Activated T-cell treated with anti-CD3 and anti-CD28 coated beads, Interleukin-2, amount 50 U/mL, for 1 hour (primary cell): ENCODE results near the gene SPATA16.
"Not testable (repeated sequence)": the region's sequence is repeated elsewhere in the genome, so short reads cannot be mapped to it uniquely, and the experiment has no call there.

Source experiments
- DNase-seq: peaks from one replicate; pipeline ENCODE4 v3.0.0-alpha.2; 2020

The SPATA16 gene

DNA sequence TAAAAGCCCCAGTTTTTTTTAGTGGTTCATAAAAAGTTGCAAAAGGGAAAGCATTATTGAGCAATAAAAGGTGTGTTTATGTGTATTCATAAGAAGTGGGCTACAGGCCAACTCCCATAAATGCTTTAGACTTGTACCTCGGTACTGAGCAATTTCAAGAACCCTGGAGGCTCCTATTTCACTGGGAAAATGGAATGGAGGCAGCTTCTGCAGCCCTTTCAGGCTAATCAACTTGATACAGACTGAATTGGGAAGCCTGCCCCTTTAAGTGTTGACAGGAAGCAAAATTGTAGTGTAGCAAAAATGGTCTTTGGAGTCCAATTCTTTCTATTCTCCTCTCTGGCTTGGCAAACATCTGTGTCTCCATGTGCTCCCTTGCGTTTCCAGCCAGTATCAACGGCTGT lies 271.7 kb downstream of the SPATA16 start:
- DNase-seq, result no peak

DNA sequence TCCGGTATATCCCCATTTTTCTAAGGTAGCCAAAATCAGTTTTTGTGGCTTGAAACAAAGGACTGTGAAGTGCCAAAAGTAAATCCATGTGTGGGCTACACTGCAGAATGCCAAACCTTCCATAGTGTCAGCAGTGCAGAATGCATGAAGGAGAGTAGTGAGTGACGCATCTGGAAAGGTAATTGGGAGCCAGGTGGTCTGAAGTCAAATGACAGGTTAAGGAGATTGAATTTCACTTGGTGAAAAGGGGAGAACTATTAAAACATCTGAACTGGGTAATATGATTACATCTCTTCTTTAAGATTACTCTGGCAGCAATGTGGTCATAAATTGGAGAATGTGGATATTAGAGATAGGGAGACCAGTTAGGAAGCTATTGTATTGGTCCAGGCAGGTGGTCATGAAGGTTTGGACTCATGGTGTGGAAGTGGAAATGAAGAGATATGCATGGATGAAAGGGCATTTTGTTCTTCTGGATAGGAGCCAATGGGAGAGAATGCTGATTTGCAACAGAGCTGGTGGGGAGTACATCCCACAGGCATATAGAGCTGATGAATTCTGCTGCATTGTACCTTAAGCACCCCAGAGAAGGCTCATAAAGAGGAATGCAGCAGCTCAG lies 272.3 kb downstream of the SPATA16 start:
- no peak for DNase-seq

DNA sequence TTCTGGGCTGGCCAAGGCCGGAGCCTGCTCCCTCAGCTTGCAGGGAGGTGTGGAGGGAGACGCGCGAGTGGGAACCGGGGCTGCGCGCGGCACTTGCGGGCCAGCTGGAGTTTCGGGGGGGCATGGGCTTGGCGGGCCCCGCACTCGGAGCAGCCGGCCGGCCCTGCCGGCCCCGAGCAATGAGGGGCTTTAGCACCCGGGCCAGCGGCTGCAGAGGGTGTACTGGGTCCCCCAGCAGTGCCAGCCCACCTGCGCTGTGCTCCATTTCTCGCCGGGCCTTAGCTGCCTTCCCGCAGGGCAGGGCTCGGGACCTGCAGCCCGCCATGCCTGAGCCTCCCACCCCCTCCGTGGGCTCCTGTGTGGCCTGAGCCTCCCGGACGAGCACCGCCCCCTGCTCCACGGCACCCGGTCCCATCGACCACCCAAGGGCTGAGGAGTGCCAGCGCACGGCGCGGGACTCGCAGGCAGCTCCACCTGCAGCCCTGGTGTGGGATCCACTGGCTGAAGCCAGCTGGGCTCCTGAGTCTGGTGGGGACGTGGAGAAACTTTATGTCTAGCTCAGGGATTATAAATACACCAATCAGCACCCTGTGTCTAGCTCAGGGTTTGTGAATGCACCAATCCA lies 274.2 kb downstream of the SPATA16 start:
- not testable (repeated sequence) for DNase-seq

DNA sequence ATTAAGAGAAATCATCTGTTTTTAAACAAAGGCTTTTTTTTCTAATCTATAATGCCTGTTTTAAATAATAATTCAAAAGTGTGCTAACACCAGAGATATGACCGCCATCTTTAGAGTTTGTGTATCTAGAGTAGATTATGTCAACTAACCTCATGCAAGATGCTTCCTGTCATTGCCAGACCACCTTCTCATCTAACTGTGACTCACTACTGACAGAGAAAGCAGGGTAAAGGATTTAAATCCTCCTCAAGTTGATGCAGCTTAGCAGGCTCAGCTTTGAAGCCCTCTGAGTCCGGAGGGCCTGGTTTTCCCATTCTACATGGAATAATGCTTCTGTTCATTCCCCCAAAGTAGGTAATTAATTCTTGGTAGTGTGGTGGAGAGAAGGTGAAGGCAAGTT lies 282.0 kb downstream of the SPATA16 start:
- DNase-seq, result no peak

DNA sequence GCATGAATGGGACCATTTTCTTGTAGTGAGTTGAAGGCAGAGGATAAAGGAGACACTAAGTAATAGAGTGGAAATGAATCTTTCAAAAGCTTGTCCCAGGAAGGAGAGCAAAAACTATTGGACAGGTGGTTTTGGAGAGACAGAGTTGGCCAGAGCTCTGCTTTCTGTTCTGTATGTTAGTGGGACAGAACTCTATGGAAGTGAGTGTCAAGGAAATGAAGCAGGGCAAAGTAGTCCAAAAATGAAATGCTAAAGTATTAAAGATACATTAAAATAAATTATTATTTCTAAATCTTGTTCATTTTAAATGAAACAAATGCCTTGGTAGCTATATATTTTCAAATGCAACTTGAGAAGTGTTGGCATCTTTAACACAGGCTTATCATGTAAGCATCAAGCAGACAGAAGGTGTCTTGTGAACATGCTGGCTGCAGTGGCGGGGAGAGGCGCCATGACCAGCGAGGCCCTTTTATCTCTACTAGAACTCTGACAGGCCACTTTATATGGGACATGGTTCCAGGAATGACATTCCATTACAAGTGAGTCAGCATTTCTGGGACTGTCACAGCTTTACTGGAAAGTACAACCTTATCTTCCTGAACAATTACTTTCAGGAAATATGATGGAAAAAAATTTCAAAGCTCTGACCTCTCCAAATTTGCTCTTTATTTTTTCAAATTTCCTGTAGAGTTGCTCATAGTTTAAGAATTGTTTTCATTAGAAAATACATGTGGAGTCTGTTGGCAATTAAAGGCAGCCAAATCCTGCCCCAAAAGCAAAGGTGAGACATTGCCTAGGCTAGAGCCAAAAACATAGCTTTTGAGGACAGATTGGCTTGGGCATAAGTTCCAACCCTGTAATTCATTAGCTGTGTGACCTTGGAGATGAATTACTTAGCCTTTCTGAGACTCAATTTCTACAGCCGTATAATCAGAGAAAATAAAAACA lies 284.0 kb downstream of the SPATA16 start:
- DNase-seq, result no peak

- no peak for DNase-seq
Measured at GRCh38 chr3:172855037-172855436, 286.0 kb downstream of the SPATA16 start.

DNA sequence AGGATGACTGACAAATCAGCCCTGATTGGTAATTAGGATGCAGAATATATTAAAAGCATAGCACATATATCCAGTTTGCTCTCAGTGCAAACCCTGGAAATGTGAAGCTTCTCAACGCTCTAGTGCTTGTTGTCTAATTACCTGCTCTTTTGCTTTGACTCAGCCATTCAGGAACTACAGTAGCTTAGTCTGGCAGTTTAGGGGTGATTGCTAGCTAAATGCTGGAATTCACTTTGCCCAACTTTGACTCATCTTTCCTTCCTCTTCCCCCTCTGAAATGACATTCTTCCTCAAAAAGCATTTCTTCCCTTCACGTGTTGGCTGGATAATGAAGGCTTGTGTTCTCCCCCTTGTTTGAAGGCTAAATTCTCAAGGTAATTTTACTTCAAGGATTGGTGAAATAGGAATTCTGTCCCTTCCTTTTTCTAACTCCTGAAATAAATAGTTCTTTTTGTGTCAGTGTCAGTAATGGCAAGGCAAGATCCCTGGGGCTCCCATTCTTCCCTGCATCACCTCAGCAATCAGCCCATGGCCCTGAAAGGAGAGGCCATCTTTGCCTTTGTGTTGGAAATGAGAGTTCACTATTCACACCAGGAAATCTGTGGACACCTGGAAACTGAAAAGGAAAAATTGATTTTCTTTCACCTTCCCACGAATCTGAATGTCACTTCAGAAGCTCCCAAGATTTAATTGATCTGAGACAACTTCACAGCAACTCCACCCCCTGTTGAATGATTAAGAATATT lies 286.9 kb downstream of the SPATA16 start:
- DNase-seq, result no peak

GRCh38 chr3:172853005-172853404 lies 288.0 kb downstream of the SPATA16 start:
- no peak for DNase-seq

DNA sequence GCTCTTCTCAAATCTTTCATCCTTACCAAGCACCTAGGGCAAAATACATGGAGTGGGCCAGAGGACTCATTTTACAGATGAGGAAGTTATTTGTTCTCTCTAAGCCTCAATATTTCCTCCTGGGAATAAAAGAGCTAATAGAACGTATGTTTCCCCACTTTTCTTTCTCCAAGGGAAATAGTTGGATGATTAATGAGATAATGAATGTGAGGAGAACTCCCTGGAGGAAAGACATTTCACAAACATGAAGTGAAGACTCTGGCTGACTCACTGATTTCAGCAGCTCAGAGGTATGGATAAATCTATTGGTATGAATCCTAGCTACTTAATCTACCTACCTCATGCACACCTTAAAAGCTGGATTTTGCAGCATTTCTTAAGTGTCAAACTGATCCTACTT lies 292.1 kb downstream of the SPATA16 start:
- DNase-seq, result no peak

DNA sequence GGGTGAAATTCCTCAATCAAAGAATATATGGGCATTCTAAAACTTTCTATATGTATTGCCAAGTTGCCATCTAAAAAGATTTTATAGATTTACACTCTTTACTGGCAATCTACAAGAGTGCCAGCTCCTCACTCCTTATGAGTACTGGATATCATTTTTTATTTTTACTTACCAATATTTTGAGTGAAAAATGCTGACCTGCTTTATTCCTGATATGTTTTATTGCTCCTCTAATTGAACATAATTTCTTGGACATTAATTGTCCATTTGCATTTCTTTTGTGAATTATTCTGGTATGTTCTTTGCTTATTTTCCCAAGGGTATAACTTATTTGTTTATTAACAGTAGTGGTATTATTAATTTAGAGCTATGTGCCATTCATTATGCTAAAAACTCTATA lies 293.7 kb downstream of the SPATA16 start:
- no peak for DNase-seq

DNA sequence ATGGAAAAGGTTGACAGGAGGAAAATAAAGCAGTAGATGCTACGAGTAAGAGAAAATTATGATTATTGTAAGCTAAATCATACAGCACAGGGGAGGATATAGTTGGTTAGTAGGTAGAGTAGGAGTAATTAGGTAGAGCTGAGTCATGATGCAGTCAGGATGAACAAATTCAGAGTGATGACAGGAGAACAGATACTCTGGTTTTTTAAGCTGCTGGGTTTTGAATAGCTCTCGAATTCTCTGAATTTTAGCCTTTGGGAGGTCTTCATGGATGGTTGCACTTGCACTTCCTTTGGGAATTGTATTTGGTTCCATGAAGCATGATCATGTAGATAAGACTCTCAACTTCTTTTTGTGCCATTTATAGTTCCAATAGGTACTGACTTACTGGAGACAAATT lies 294.3 kb downstream of the SPATA16 start:
- no peak for DNase-seq

GRCh38 chr3:172846103-172846561 lies 294.9 kb downstream of the SPATA16 start:
- no peak for DNase-seq

DNA sequence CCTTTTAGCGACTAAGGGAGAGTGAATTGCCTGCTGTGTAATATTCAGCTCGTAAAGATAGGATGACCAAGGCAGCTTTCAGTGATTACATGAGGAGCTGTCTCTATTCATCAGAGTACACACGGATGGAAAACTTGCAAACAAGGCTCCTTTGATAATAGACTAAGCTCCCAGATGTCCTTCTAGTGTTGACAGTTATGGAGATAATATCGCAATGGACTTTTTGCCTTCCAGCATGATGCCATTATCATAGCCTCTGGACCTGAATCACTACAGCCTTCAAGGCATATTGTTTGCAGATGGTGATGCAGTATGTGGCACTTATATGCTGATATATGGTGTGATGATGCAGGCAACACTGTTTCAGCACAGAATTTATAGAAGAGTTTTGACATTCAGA lies 296.6 kb downstream of the SPATA16 start:
- DNase-seq, result no peak

DNA sequence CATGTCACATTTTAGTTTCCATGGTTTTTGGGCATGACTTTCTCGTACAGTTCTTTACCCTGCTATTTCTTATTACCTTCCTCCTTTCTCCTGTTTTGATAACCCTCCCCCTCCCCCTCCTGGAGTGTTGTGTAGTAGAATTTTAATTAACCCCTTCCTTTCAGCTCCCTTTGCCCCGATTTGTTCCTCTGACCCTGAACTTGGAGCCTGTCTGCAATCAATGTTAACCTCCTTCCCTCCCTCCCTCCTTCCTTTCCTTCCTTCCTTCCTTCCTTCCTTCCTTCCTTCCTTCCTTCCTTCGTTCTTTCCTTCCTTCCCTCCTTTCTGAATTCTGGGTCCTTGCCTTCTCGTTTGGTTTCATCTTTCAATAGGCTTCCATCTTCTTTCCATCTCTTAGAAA lies 300.1 kb downstream of the SPATA16 start:
- DNase-seq, result no peak

- DNase-seq, result no peak
Measured at GRCh38 chr3:172840463-172840862, 300.6 kb downstream of the SPATA16 start.

- DNase-seq, result no peak
Measured at GRCh38 chr3:172839679-172840078, 301.4 kb downstream of the SPATA16 start.
